ENCODE data around the gene SUPT4H1. TPM values are rescaled to one million over a fixed set of nuclear protein-coding genes. Genes with fewer than 3 reads are reported as not detected.
"Not testable (repeated sequence)": the region's sequence is repeated elsewhere in the genome, so short reads cannot be mapped to it uniquely, and the experiment has no call there.

Gene SUPT4H1
- total RNA-seq, 1 experiment from 2014 or later = 168 TPM

- DNase-seq (ENCODE audit: low read depth) = no peak
Measured at GRCh38 chr17:58341861-58342475, 10.0 kb downstream of the SUPT4H1 start.

- not testable (repeated sequence) for DNase-seq (ENCODE audit: low read depth)
Measured at GRCh38 chr17:58341136-58341860, 10.7 kb downstream of the SUPT4H1 start.

- DNase-seq (ENCODE audit: low read depth) = no peak
Measured at GRCh38 chr17:58340405-58340876, 11.6 kb downstream of the SUPT4H1 start.

DNA sequence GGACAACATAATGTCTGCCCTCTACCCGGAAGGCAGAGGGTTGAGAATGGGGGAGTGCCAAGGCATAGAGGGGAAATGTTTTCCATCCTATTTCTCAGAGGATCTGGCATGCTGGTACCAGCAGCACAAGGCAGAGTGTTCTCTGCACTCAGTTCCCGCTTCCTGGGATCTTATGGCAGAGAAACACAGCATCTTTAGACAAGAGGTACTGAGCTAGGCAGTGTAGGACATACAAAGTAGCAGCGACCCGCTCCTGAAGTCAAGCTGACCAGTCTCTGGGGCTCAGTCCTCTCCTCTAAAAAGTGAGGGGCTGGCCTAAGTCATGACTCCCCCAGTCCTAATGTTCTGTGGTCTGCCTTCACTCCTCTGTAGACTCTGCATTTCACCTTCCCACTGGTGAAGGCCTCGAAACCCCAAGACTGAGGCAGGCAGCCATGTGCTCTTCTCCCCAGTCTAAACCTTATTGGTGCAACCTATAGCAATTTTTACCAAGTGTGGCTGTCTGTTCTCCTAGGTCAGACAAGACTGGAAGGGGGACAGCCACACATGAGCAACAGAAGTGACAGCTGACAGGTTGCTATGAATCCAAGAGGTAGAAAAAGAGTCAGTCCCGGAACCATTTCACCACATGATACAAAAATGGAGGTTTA lies 12.1 kb downstream of the SUPT4H1 start:
- DNase-seq (ENCODE audit: low read depth) = no peak

- DNase-seq (ENCODE audit: low read depth) = peak; percentile 94
Measured at GRCh38 chr17:58338841-58339754, 12.9 kb downstream of the SUPT4H1 start.

- DNase-seq (ENCODE audit: low read depth) = no peak
Measured at GRCh38 chr17:58338454-58338840, 13.6 kb downstream of the SUPT4H1 start.

DNA sequence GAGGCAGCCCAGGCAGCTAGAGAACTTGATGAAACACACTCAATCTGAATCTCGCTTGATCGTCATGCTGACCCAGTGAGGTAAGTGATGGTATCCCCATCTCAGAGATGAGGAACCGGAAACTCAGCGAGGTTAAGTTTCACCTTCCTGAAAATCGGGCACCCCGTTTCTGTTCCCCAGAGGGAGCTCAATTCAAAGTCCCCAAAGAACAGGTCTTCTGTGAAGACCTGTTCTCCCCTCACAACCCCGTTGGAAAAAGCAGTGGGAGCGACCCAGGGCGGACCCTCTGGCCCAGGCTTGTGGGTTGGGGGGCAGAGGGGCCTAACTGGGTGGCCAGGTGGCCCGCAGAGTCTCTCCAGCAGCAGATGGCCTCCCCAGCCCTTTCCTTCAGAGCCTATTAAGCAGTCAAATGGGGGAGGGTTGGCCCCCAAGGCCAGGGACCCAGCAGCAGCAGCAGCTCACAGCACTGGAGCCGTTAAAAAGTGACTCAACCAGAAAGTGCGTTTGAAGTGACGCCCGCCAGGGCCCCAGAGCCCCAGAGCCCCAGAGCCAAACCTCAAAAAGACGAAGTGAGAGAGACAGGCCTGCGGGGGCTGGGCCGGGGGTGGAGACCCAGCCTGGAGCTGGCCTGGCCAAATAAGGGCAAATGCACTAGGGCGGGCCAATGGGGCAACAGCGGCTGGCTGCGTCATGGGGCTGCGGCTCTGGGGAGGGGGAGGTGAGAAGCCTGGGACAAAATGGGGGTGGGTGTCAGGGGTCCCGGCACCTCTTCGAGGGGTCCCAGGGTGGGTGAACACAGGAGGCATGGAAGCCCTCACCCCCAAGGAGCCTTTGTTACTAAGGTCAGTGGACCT lies 14.2 kb downstream of the SUPT4H1 start:
- DNase-seq (ENCODE audit: low read depth) = peak; percentile 98

DNA sequence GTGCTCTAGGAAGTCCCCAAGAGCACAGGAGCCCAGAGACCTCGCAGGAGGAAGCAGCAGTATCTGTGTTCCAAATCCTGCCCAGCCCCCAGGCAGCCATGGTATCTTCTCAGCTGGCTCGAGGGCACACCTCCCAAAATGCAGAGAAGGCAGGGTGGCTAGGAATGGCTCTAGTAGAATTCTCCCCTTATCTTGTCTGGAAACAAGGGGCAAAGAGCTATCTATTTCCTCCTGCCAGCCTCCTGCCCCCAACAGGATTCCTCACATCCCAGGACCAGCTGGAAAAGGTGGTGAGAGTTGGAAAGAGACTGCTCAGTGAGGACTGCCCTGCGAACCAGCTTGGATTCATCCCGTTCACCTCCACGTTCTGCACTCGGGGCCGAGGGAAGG lies 14.8 kb downstream of the SUPT4H1 start:
- no peak for DNase-seq (ENCODE audit: low read depth)

DNA sequence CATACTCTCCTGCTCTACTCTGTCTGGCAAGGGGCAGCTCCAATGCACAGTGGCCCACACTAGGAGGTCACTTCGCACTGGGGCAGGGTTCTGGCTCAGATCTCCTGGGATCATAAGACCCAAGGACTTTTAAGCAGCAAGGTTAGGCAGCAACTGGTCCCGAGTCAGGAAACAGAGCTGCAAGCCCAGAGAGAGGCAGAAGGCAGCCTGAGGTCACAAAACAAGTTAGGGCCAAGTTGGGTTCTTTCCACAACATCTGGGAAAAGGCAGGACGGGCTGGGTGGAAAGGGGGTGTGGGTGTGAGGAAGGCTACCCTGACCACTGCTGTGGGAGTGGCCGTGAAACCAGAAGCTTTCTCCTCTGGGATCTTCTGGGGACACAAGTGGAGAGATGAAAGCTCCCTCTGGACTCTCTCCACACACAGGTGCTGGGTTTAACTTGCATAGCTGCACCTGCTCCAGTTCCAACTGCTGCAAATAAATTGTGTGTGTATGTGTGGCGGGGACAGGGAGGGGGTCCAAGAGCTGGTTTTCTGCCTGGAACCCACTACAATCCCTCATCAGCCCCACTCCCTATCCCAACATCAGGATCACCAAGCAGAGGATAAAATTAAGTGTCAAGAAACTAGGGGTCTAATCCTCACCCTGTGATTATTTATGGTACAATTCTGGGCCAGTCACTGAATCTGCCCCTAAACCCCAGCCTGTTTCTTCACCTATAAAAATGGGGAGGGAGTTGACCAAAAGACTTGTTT lies 15.4 kb downstream of the SUPT4H1 start:
- no peak for DNase-seq (ENCODE audit: low read depth)

- peak; percentile 64 for DNase-seq (ENCODE audit: low read depth)
Measured at GRCh38 chr17:58335779-58336455, 16.1 kb downstream of the SUPT4H1 start.

- no peak for DNase-seq (ENCODE audit: low read depth)
Measured at GRCh38 chr17:58335061-58335731, 16.8 kb downstream of the SUPT4H1 start.

GRCh38 chr17:58334661-58335060 lies 17.3 kb downstream of the SUPT4H1 start:
- DNase-seq (ENCODE audit: low read depth) = no peak

- no peak for DNase-seq (ENCODE audit: low read depth)
Measured at GRCh38 chr17:58334256-58334655, 17.7 kb downstream of the SUPT4H1 start.

GRCh38 chr17:58333736-58334207 lies 18.2 kb downstream of the SUPT4H1 start:
- DNase-seq (ENCODE audit: low read depth) = no peak

DNA sequence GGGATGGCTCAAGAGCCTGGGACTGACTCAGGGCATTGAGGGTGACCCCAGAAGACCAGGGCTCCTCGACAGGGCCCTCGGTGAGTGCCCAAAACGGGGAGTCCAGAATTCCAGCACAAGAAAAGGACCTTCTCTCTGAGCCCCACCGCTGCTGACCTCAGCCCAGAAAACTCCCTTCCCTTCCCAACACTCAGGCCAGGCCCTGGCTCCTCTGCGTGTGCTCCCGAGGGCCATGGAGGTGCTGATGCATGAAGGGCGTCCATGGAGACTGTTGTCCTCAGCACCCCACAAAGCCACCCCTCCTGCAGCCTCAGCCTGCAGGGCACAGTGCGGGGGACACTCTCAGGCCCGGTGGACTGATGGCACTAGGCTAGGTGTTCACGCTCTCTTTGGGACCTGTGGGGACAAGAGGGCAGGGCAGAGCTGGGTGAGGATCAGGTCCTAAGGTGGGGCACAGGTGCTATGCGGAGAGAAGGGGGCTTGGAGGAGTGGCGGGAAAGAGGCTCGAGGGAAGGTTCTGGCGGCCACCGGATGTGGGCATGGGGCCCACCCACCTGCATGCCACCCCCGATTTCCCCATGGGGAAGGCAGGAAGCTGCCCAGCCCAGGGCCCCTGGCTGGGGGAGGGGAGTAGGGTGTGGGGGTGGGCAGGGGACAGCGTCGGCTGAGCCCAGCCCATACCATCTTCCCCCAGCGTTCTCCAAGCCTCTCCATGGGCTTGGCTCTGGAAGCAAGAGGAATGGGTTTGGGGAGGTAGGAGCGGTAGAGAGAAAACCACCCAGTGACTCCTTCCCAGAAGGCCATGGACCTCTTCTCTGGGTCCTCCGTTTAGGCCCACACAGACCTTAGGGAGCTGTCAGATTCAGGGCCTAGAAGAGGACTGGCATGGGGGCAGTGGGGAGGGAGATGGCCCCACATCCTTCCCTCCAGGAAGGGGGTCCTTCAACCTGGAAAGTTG lies 18.9 kb downstream of the SUPT4H1 start:
- no peak for DNase-seq (ENCODE audit: low read depth)

GRCh38 chr17:58331815-58332777 lies 19.9 kb downstream of the SUPT4H1 start:
- no peak for DNase-seq (ENCODE audit: low read depth)
